NCI-H1436 (cell line): ENCODE measurements around the gene FABP3.

ENCODE experiments used
- DNase-seq: peaks from one replicate; lab custom pipeline; 2025; lab: John Stamatoyannopoulos, UW

Gene FABP3

DNA sequence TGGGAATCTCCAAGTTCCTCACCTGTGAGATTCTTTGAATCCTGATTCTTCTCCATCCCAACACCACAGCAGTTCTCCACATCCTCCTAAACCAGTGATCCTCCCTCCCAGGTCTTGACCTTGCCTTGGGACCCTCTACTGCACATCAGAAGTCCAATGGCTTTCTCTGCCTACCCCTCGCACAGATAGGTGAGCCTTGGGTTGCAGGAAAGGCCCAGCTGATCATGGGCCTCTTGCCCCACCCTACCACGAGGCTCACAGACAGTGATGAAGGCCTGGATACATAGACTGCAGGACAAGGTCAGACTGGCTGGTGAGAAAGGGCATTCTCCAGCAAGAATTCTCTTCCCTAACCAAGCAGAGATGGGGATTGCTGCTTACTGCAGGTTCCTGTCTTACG is 825 bp downstream of the FABP3 start:
- no peak for DNase-seq

DNA sequence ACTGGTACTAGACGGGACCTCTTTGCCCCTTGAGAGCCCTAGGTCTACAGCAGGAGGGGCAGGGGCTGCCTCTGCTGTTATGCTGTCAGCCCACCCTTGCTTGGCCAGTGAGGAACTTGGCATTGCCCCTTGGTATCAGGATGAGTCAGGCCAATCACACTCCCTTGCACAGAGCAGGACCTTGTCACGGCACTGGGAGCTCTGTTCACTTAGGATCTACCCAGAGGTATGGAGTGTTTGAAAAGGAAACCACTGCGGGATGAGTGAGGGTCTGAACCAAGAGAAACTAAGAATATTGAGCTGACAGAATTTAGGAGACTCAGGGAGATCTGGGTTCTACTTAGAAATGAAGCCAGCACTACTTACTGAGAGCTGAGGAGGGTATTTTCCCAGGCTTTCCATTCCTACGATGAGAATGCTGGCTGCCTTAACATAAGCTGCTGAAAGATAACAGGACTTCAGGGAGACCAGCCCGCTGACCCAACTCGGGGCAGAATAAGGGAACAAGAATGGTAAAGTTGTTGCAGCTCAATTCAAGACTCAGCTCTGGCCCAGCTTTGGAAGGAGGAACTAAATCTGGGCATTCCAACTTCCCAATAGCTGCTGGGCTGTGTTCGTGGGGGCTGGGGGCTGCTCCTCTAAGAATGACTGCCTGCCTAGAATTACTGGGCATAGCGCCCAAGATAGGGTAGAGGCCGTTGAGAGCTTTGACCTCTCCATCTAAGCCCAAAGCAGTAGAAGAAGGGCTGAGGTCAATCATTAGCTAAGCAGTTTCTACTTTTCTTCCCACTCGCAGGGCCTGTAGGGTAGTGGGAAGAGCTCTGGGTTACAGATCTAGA is 1.5 kb downstream of the FABP3 start:
- DNase-seq = no peak

DNA sequence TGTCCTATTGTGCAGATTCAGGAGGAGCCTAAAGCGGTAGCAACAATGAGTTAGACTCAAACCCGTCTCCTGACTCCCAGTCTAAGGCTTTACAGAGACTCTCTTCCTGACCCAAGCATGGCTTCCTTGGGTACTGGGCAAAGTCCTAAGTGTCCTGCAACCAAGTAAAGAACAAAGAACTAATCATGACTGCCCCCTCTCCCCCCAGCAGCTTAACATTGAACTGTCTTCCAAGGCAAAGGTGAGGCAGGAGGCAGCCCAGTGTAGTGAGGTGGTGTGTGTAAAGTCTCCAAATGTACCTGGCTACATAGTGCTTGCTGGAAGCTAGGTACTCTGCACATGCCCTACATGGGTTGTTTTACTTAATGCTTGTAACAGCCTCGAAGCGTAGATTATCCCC is 2.3 kb downstream of the FABP3 start:
- DNase-seq = no peak

DNA sequence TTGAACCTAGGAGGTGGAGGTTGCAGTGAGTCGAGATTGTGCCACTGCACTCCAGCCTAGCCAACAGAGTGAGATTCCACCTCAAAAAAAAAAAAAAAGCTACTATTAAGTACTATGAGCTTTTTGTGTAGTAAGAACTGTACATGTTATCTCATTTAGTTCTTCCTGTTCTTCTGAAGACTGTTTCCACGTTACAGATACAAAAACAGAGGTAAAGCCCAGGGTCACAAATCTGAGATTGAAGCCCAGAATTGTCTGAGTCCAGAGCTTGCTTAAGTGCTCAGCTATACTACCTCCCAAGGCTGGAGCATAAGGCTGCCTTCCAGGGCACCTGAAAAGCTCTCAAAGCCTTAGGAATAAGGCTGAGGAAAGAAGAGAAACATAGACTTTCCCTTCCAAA is 2.9 kb downstream of the FABP3 start:
- DNase-seq = no peak

DNA sequence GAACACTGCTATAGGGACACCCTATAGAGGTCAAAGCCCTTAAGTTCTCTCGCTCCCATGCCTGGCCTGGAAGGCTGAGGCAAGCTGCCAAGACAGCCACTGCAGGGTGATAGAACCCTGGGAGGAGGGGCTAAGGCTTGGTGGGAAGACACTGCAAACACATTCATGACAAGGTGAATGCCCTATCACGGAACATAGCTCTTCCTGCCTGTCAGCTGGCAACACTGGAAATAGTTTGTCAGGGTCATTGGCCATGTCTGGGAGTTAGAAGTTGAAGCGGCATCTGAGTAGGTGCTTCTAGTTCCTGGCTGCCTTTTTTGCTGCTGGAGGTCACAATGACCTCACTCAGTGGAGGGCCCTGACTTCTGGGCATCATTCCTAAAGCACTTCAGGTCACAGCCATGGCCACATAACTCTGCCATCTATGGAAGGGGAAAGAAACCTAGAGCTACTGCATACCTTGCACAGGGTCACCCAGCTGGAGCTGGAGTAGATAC is 4.2 kb downstream of the FABP3 start:
- no peak for DNase-seq

DNA sequence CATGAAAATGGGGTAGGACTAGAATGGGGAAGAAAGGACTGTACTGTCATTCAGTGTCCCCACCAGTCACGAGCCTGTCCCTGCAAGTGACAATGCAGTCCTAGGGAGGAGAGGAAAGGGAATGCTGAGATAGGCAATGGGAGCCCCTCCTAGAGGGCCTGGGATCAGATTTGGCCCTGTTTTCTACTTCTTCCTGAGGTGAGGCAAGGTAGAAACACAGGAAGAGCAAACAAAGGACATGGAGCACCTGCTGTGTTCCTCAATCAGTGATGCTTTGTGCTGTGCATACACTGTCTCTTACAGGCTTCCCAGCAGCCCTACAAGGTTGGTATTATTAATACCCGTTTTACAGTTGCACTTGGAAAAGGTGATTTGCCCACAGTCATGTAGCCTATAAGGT is 6.1 kb downstream of the FABP3 start:
- DNase-seq = no peak

DNA sequence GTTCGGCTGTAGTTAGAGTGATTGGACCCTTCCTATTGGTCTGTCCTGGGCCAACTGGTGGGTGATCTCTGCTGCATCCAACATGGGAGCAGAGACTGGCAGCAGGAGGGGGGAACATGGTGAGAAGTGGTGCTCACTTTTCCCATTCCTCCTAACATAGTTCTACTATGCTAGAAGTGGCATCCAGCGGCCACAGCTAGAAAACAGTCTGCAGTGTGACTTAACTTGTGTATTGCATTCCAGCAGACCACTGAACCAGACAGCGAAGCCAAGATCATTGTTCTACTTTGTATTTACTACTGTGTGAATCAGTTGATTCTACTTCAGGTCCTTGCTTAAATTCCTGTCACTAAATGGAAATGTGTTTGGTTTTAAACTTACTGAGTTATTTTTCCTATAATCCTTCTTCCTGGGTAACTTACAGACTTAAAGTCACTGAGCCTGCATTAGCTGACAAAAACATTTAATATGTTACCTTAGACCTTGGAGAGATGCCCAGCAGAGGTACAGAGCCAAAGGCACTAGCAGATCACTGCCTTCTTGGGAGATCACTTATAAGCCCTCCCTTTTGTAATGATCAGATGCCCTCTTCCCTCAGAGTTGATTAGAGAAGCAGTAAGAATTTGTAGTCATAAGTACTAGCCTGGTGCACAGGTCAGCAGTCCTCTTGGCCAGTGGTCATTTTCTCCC is 8.2 kb downstream of the FABP3 start:
- no peak for DNase-seq

DNA sequence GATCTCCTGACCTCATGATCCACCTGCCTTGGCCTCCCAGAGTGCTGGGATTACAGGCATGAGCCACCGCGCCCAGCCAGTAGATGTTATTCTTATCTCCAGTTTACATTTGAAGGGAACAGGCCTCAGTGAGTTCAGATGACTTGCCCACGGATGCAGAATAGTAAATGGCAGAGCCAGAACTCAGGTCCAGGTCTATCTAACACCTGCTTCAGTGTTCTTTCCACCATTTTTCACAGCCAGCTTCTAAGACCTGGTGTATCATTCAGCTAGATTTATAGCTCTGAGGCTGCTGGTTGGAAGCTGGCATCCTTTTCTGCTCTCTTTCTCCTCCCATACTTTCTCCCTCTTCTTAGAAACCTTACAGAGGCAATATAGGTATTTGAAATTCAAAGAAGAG is 10.8 kb downstream of the FABP3 start:
- no peak for DNase-seq

DNA sequence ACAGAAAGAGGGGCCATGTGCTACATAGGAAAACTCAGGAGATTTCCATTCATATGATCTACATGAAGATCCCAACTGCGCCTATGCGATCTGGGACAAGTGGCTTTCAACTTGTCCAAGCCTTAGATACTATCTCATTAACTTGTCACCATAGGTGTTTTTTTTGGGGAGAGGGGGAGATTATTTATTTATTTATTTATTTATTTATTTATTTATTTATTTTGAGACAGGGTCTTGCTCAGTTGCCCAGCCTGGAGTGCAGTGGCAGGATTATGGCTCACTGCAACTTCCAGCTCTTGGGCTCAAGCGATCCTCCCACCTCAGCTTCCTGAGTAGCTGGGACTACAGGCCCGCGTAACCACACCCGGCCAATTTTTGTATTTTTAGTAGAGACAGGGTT is 11.3 kb downstream of the FABP3 start:
- DNase-seq = no peak

DNA sequence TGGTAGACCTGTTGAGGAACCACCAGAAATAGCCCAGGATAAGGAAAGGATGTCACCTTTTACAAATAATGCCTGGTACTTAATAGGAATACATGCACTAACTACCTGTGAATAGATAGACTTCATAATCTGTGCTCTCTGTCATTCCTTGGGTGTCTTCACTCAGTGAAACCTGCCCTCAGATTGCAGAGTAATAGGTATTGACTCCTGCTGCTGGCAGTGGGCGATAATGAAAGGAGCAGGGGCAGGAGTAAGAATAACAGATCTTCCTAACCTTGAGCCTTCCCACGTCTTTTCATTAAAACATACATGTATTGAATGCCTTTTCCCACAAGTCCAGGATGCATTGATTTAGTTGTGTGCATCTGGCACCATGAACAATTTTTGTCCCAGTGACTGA is 16.4 kb downstream of the FABP3 start:
- DNase-seq = no peak

DNA sequence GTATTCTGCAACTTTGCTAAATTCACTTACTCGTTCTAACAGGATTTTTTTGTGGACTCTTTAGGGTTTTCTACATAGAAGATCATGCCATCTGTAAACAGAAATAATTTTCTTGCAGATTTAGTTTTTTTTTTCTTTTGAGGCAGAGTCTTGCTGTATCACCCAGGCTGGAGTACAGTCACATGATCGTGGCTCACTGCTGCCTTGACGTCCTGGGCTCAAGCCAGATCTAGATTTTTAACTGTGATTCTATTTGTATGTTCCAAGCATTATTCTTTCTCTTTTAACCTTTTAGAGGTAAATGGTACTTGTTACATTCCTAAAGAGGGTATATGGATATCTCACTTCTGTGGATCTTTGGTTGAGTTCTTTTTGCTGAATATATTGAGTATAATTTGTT is 18.6 kb downstream of the FABP3 start:
- no peak for DNase-seq

DNA sequence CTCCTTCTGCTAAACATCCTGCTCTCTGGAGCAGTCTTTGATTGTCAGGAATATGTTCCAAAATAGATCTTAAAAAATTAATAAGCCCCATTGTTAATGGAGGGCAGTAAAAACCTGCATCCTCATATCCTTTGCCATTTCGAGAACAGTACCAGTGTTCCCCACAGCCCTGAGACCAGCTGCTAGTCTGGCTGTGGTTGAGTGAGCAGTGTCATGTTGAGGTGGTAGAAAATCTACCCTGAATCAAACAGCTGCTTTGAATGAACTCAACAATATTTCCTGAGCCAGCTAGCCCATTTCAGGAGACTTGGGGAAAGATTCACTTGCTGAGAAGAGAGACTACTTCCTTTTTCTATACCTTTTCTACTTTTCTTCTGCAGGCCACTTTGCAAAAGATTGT is 24.4 kb downstream of the FABP3 start:
- no peak for DNase-seq

DNA sequence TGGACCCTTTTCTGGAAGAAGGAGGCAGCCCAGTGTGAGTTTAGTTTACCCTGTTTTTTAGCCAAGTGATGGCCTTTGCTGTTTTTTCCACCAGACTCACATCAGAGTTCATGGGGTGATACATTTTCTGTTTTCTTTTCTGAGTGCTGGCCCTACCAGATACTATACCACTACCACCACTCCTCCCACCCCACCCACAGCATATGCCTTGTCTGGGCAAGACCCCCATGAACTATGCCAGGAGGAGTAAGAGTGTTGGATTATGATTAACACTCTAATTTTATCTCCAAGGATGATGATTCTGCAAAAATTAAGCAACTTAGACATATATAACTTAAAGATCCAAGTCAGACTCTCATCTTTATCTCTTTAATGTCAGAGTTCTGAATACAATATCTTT is 26.1 kb downstream of the FABP3 start:
- no peak for DNase-seq

DNA sequence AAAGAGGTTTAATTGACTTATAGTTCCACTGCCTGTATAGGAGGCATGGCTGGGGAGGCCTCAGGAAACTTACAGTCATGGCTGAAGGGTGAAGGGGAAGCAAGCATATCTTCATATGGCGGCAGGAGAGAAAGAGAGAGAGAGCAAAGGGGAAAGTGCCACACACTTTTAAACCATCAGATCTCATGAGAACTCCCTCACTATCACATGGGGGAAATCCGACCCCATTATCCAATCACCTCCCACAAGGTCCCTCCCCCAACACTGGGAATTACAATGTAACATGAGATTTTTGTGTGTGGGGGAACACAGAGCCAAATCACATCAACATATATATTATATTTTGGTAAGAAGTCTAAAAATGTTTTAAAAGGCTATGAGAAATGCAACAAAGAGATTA is 27.2 kb downstream of the FABP3 start:
- DNase-seq = no peak

DNA sequence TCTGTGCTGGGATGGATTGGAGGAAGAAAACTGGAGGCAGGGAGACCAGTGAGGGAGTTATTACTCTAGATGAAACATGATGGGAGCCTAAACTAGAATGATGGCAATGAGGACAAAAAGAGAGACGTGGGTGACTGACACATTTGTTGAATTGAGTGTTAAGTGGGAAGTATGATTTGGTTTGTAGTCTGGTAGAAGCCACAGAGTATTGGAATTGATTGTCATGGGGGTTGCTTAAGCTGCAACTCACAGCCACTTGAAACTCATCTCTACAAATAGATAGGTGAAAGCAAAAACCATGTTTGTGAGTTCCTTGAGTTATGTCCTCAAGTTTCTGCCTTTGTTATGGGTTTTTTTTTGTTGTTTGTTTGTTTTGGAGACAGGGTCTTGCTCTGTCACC is 28.4 kb downstream of the FABP3 start:
- no peak for DNase-seq

DNA sequence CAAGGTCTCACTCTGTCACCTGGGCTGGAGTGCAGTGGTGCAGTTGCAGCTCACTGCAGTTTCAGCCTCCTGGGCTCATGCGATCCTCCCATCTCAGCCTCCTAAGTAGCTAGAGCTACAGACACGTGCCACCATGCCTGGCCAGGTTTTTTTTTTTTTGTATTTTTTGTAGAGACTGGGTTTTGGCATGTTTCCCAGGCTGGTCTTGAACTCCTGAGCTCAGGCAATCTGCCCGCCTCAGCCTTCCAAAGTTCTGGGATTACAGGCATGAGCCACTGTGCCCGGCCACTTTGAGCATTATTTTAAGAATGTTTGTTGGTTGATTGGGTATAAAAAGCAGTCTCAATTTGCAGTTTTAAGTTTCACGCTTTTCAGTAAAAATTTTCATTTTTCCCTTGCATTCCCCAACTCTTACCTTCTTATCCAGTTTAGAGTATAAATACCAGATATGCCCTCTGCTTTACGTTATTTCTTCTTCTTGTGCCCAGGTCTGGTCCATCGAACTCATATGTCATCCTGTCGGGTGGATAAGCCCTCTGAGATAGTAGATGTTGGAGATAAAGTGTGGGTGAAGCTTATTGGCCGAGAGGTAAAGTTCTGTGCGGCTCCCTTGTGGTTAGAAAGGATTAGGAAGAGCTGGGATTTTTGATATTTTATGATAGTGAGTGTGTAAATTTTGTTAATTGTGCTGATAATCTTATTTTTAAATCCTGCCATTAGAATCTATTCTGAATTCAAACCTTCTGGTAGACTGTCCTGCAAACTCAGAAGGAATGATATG is 36.0 kb downstream of the FABP3 start:
- DNase-seq = no peak

DNA sequence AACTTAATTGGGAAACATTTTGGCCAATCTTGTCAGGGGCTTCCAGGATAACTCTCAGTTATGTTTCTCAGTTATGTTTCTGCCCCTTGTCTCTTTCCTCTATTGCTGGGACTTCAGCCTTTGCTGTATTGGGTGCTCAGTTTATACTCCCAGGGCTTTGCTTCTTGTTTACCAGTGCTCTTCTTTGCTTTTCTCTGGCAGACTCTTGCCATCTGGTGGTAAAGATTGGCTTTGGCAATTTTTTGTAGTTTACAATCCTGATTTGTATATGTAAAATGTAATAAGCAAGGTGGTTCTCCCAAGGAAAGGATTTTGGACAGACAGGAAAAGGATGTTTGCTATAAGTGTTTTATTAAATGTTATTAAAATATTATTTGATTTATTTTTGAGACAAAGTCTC is 37.9 kb downstream of the FABP3 start:
- peak; percentile 29 for DNase-seq

DNA sequence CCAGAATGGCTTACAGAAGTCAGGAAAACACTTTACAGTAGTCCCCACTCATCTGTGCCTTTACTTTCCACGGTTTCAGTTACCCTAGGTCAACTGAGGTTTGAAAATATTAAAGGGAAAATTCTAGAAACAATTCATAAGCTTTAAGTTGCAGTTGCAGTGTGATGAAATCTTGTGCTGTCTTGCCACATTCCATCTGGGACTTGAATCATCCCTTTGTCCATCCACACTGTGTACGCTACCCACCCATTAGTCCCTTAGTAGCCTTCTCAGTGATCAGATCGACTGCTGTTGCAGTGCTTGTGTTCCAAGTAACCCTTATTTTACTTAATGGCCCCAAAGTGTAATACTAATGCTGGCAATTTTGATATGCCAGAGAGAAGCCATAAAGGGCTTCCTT is 45.5 kb downstream of the FABP3 start:
- no peak for DNase-seq

DNA sequence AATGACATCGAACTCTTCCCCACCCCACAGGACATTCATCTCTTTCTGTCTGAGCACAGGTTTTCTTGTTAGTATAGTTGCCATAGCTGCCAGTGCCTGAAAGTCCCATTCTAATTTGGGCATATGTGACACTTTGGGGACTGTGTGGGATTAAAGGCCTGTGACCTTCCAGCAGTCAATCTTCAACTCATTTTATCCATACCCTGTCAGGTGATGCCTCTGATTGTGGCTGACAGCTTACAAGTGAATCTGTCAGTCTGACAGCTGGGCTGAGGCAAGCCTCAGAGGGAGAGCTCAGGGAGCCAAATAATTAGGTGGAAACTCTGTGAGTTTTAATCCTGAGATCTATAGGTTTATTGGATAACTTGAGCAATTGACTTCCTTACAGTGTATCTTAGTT is 46.4 kb downstream of the FABP3 start:
- DNase-seq = no peak

DNA sequence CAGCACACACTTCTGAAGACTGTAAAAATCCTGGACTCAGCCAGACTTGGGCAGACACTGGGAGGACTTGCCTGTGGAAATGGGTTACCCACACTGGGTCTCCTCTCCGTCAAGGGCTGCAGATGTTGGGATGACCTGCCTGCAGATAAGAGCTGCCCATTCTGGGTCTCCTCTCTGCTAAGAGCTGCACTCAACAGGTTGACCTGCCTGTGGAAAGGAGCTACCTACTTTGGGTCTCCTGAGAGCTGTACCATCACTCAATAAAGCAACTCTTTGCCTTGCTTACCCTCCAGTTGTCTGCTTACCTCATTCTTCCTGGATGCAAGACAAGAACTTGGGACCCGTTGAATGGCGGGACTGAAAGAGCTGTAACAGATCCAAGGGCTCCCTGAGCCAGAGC is 47.9 kb downstream of the FABP3 start:
- no peak for DNase-seq

DNA sequence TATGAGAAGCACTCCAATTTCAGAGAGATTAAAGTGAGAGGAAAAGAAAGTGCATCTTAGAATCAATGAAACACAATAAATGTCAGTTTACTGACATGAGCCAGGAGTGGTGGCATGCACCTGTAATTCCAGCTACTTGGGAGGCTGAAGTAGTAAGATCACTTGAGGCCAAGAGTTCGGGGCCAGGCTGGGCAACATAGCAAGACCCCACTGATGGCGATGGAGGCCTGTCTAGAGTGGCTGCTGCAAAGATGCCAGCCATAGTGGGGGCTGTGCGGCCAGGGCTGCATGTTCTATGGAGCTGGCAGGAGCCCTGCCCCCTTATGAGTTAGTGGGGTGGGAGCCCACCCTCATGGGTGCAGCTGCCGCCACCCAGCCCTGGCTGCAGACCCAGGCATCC is 48.8 kb downstream of the FABP3 start:
- DNase-seq = no peak

DNA sequence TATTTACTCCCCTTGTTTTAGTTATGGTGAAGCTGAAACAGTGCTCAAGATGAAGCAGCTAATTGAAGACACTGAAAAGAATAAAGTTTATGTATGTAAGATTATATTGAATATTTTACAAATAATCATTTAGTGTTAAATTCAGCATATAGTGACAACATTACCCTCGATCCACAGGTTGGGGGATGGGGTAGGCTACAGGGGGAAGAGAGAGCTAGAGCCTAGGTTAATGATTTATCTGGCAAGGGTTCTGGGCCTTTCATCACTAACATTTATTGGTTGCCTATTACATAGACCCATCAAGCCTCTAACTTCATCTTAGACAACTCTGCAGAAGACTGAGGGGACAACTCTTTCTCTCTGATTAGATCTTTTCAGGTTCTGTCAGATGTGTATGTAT is 54.7 kb downstream of the FABP3 start:
- DNase-seq = no peak

DNA sequence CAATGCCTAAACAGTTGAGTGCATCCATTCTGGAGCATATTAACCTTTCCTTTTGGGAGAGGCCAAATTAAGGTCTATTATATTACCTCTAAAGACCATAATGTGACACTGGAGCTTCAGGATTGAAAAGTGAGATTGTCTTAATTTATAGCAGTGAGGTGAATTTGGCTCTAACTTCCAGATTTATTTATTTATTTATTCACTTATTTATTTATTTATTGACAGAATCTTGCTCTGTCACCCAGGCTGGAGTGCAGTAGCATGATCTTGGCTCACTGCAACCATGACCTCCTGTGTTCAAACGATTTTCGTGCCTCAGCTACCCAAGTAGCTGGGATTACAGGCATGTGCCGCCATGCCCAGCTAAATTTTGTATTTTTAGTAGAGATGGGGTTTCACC is 57.0 kb downstream of the FABP3 start:
- DNase-seq = no peak
